ENCODE results near the gene HELZ. TPM values are rescaled to one million over a fixed set of nuclear protein-coding genes. Genes with fewer than 3 reads are reported as not detected.

HELZ gene
- polyA plus RNA-seq, 3 donors, result 24.8 to 44.1 (median 39.9) TPM

GRCh38 chr17:67270416-67270815 is 25.4 kb upstream of the HELZ start:
- no peaks in the 10 kb centered on the region for H3K79me2 ChIP-seq (ENCODE audit: insufficient read depth, low read length)
- H4K20me1 ChIP-seq (ENCODE audit: insufficient read depth, low read length), result no peaks in the 10 kb centered on the region
- Mint-ChIP-seq H3K36me3 (no peaks in the 10 kb centered on the region), H3K27me3 (ENCODE audit: low read depth in 3 of 3) (peaks cover 0 to 3% (median 2%) of the 10 kb centered on the region in 3 donors), H3K27ac (peak overlapping the region; percentile 59 to 87 (median 65)), H3K4me1 (peaks cover 45% of the 10 kb centered on the region), H3K4me3 (peak overlapping the region; percentile 35 to 80), H3K9me3 (no peaks in the 10 kb centered on the region)
- H3K27me3 ChIP-seq (ENCODE audit: control insufficient read depth in 2 of 2, insufficient read depth in 2 of 2, low read length in 2 of 2), result no peaks in the 10 kb centered on the region
- peak overlapping the region in 1 of 3 experiments; percentile 42 for H3K4me3 ChIP-seq (replicated peaks in 1 of 3; ENCODE audit: low read depth in 2 of 3, low read length in 3 of 3)
- H3K27ac ChIP-seq (ENCODE audit: low read depth in 1 of 2, low read length in 2 of 2), result peak overlapping the region in 1 of 2 donors; percentile 48
- no peaks in the 10 kb centered on the region for H3K9me3 ChIP-seq (replicated peaks in 1 of 2; ENCODE audit: control insufficient read depth in 1 of 2, insufficient read depth in 1 of 2, low read length in 2 of 2)
- DNase-seq, result no peak
- H3K36me3 ChIP-seq (replicated peaks in 1 of 2; ENCODE audit: control insufficient read depth in 1 of 2, insufficient read depth in 2 of 2, low read length in 2 of 2), result no peaks in the 10 kb centered on the region
- H2AFZ ChIP-seq (ENCODE audit: insufficient read depth, low read depth, low read length, poor library complexity, severe bottlenecking), result peak overlapping the region; percentile 10
- peak overlapping the region; percentile 21 for H3K9ac ChIP-seq (ENCODE audit: insufficient read depth, low read length, poor library complexity, severe bottlenecking)
- H3K4me2 ChIP-seq (replicated peaks; ENCODE audit: extremely low read depth, low read length, poor library complexity, severe bottlenecking), result peak overlapping the region; percentile 57
- 0% methylated on average over 2 of the region's 6 CpGs for WGBS (ENCODE audit: insufficient coverage)
- intact Hi-C loops (cut with micrococcal nuclease), result no loop called here
- TF ChIP-seq CTCF (IDR thresholded peaks at IDR 0.05), result no peak
- H3K4me1 ChIP-seq (ENCODE audit: control insufficient read depth in 1 of 2, insufficient read depth in 2 of 2, low read length in 2 of 2), result peaks cover 28 to 36% of the 10 kb centered on the region in 2 donors

GRCh38 chr17:67266496-67266895 is 21.5 kb upstream of the HELZ start:
- Histone ChIP-seq H3K4me3 (replicated peaks in 1 of 3; ENCODE audit: low read depth in 2 of 3, low read length in 3 of 3) (no peak overlapping the region), H3K9ac (ENCODE audit: insufficient read depth, low read length, poor library complexity, severe bottlenecking) (no peak overlapping the region), H3K27ac (ENCODE audit: low read depth in 1 of 2, low read length in 2 of 2) (no peak overlapping the region), H4K20me1 (ENCODE audit: insufficient read depth, low read length) (no peaks in the 10 kb centered on the region), H2AFZ (ENCODE audit: insufficient read depth, low read depth, low read length, poor library complexity, severe bottlenecking) (no peak overlapping the region), H3K4me1 (ENCODE audit: control insufficient read depth in 1 of 2, insufficient read depth in 2 of 2, low read length in 2 of 2) (peaks cover 49 to 56% of the 10 kb centered on the region in 2 donors), H3K9me3 (replicated peaks in 1 of 2; ENCODE audit: control insufficient read depth in 1 of 2, insufficient read depth in 1 of 2, low read length in 2 of 2) (no peaks in the 10 kb centered on the region), H3K27me3 (ENCODE audit: control insufficient read depth in 2 of 2, insufficient read depth in 2 of 2, low read length in 2 of 2) (no peaks in the 10 kb centered on the region), H3K36me3 (replicated peaks in 1 of 2; ENCODE audit: control insufficient read depth in 1 of 2, insufficient read depth in 2 of 2, low read length in 2 of 2) (no peaks in the 10 kb centered on the region), H3K79me2 (ENCODE audit: insufficient read depth, low read length) (no peaks in the 10 kb centered on the region), H3K4me2 (replicated peaks; ENCODE audit: extremely low read depth, low read length, poor library complexity, severe bottlenecking) (no peak overlapping the region)
- WGBS (ENCODE audit: insufficient coverage), result 100% methylated on average over 2 of the region's 7 CpGs
- Mint-ChIP-seq H3K4me1 (peaks cover 61% of the 10 kb centered on the region), H3K27ac (no peak overlapping the region), H3K4me3 (no peak overlapping the region), H3K36me3 (no peaks in the 10 kb centered on the region), H3K9me3 (no peaks in the 10 kb centered on the region), H3K27me3 (ENCODE audit: low read depth in 3 of 3) (peaks cover 0 to 1% (median 0%) of the 10 kb centered on the region in 3 donors)
- intact Hi-C loops (cut with micrococcal nuclease), result no loop called here
- no peak for DNase-seq
- no peak for TF ChIP-seq CTCF (IDR thresholded peaks at IDR 0.05)

All from CD14-positive monocyte (primary cell).